NCI-H146 treated with DMSO at 0.1 percent for 48 hours (cell line): Measurements from ENCODE around the gene UBE2E2.
A peak's percentile ranks its signal among the peaks of the same experiment; 100 is the strongest.
"Not testable (repeated sequence)": the region's sequence is repeated elsewhere in the genome, so short reads cannot be mapped to it uniquely, and the experiment has no call there.

Experiments
- DNase-seq: peaks from one replicate; lab custom pipeline; 2025; ENCODE audit not compliant: unreplicated experiment; lab: John Stamatoyannopoulos, UW

Gene UBE2E2

DNA sequence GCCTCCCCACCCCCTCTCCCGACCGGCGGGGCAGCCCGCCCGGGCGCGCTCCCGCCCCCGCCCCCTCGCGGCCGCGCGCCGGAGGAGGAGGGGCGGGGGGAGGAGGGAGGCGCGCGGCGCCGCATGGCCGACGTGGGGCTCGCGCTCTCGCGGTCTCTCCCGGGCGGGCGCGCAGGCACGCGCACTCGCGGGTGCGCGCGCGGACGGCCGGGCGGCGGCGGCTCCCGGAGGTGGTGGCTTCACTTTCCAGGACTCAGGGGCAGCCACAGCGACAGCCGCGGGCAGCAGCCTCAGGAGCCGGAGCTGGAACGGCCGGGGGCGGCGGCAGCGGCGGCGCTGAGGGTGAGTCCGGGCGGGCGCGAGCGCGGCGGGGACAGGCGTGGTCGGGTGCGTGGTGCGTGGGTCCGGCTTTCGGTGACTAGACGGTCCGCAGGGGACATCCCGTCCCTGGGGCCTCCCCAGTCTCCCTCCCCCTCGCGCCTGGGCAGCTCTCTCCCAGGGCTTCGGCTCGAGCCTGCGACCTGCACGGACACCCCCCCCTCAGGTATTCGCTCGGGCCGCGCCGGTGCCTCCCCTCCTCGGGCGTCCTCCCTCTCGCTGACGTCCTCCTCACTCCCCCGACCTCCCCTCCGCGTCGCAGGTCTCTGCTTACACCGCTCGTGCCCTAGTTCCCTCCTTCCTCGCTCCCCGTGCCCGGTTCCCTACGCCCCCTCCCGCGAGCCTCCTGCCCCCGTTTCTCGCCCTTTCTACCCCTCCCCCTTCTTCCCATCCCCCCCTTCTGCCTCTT, at the start of gene UBE2E2:
UBE2E2 (plus strand) TSS at position 407 of the 787 bp plus-strand sequence.
- peak; percentile 14 for DNase-seq

- no peak for DNase-seq
Observed at GRCh38 chr3:23153436-23153835, 49.7 kb upstream of the UBE2E2 start.

- DNase-seq: no peak
Observed at GRCh38 chr3:23157331-23157730, 45.8 kb upstream of the UBE2E2 start.

DNA sequence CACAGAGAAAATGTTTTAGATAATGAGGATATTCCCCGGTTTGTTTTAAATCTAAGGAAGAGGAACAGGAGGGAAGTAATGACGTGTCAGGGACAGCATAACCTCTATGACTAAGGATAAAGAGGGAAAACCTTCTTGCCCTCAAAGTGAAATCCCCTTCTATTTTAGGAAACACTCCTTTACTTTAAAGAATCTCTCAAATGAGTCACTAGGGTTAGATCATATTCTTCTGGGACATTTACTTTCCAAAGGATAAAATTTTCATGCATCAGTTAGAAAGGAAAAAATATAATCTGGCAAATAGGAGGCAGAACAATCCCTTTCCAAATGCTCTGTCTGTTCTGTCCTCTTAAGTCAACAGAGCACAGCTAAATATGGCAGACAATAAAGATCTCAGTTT, 43.2 kb upstream of the UBE2E2 start:
- no peak for DNase-seq

- no peak for DNase-seq
Observed at GRCh38 chr3:23161308-23161707, 41.8 kb upstream of the UBE2E2 start.

DNA sequence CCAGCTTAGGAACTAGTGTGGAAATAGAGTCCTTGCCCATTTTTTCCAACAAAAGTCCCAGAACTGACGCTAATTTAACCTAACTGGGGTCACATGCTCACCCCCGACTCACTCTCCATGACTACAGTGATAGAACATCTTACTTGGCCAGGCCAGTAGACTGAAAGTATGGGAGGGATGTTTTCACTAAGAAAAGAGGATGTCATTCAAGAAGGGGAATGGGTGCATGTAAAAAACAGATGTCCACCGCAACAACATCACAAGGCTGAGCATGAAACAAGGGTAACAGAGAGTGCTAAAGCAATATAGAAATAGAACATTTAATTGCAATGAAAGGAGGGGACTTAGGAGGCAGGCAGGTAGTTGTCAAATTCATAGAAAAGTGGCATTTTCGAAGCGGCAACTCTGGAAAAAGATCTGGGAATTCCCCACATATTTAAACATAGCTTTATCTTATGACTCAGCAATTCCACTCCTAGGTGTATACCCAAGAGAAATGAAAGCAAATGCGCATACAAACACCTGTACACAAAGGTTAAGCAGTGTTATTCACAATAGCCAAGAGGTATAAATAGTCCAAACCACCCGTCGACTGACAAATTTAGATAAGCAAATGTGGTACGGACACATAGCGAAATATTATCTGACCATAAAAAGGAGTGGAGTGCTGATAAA, 41.1 kb upstream of the UBE2E2 start:
- no peak for DNase-seq

- no peak for DNase-seq
Observed at GRCh38 chr3:23162934-23163333, 40.2 kb upstream of the UBE2E2 start.

DNA sequence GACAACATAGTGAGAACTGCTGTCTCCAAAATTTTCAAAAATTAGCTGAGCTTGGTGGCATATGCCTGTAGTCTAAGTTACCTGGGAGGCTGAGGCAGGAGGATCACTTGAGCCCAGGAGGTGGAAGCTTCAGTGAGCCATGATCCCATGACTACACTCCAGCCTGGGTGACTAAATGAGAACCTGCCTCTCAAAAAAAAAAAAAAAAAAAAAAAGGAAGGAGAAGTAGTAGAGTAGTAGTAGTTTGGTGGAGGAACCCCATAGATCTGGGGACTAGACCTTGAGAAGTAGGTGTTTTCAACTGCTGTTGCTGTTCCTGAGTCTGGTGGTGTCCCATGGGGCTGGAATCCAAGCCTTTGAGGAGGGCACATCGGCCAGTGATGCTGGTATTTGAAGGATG, 38.4 kb upstream of the UBE2E2 start:
- DNase-seq: no peak

- DNase-seq: no peak
Observed at GRCh38 chr3:23165571-23165970, 37.6 kb upstream of the UBE2E2 start.

GRCh38 chr3:23166276-23166675, 36.9 kb upstream of the UBE2E2 start:
- no peak for DNase-seq

DNA sequence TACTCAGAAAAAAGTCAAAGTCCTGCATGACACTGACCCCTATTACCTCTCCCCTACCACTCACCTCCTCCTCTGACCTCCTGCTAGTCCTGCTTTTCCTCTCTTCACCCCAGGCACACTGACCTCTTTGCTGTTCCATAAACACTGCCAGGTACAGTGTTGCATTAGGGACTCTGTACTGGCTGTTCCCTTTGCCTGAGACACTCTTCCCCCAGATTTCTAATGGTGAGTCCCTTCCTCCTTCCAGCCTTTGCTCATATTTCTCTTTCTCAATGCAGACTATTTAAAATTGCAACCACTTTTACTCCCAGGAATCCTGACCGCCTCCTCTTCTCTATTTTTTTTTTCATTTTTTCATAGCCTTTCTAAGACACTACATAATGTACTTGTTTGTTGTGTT, 36.3 kb upstream of the UBE2E2 start:
- no peak for DNase-seq

DNA sequence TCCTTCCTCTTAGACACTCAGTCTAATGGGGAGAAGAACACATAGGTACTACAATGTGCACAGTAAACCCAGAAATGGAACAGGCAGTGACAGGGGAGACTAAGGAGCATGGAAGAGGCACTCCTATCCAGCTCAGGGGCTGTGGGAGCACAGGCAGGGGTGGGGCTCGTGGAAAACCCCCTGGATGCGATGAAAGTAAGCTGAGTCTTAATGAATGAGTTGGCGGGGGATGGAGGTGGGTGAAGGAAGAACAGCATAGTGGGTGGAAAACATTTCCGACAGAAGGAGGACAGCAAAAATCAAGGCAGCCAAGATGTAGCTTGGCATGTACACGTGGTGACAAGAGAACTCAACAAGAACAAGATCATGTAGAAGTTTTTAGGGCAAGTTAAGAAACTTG, 33.6 kb upstream of the UBE2E2 start:
- no peak for DNase-seq

- DNase-seq: no peak
Observed at GRCh38 chr3:23170291-23170690, 32.8 kb upstream of the UBE2E2 start.

DNA sequence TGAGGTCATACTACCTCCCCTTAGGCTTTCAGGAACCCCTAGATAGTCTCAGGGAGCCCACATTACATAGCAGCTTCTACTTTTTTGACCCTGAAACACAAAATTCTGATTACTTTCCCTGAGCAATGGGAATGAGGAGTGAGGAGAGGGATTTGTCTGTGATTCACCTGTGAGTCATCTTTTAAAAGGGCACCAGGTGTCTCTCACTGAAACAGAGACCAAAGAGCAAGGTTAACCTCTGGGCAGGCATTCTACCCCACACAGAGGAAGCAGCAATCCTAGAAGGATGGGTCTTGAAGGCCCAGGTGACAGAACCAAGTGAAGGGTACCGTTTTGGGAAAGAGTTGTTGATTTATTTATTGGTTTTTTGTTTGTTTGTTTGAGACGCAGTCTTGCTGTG, 31.1 kb upstream of the UBE2E2 start:
- DNase-seq: no peak

DNA sequence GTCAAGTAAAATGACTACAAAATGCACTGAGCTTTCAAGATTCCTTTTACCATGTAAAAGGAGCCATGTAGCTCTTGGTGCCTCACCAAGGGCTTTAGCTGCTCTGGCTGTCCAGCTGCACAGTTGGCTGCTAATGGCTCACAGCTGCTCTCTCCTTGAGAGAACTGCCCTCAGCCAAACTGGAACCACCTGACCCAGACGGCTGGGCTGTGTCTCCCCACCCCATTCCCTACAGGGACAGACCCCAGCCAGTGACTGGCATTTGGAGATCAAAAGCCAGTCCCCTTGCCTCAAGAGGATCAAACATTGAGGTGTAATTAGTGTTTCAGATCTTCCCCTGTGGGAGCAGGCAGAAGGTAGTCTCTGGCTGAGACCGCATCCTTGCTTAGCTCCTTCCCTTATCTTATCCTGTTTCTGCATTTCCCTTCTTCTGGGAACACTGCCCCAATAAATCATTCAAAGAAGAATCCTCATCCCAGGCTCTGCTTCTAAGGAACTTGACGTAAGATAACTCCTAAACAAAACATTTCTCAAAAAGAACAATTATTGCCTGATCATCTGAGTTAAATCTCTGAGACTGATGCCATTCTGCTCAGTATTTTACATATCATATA, 28.6 kb upstream of the UBE2E2 start:
- DNase-seq: no peak

GRCh38 chr3:23175341-23176083, 27.6 kb upstream of the UBE2E2 start:
- DNase-seq: no peak

- DNase-seq: not testable (repeated sequence)
Observed at GRCh38 chr3:23176839-23177238, 26.3 kb upstream of the UBE2E2 start.

- DNase-seq: no peak
Observed at GRCh38 chr3:23182996-23183513, 20.1 kb upstream of the UBE2E2 start.

DNA sequence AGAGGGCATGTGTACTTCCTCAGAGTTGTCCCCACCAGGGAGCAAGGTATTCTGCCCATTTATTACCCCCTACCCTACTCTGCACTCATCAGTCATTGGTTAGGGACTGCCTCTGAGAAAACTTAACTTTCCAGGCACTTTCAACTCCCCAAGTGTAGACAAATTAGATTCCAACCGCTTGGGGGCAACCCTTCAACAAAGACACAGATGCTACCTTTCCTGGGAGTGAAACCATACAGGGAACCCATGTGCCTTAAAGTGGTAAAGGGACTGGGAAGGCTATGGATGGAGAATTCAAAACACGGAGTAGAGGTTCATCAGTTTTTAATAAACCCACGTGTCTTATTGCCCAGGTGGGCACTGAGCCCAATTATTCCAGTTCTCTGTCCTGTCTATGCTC, 19.4 kb upstream of the UBE2E2 start:
- DNase-seq: peak; percentile 13

GRCh38 chr3:23185861-23186260, 17.3 kb upstream of the UBE2E2 start:
- DNase-seq: no peak

DNA sequence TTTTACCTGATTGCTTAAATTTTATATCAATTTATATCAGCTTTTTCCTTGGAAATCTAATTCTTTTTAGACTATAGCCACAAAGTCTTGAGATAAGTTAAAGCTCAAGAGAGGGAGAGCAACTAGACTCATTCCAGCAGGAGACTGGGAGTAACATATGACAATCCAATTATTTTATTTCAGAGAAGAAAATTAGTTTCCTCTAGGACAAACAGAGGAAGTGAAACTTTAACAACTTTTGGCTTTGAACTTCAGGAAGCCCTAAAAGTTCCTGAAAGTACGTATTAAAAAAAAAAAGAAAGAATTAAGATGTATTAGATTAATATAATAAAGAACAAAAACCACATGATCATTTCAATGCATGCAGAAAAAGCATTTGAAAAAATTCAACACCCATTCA, 13.9 kb upstream of the UBE2E2 start:
- DNase-seq: no peak
